HepG2 (cell line): ENCODE results near the gene RFC2. TPM values are rescaled to one million over a fixed set of nuclear protein-coding genes. Genes with fewer than 3 reads are reported as not detected.

Experiments
- ATAC-seq: fragments of 200-7000 bp; cut with Tn5 transposase; 3 replicates; pipeline ENCODE4 v1.9.1; 2020; ENCODE audit warnings: mild to moderate bottlenecking, moderate library complexity
- BruUV-seq: library from RNA; stranded (reverse); fragments of 400-500 nt; replicated peaks from 2 replicates; lab custom pipeline; 2021; lab: Mats Ljungman, UMichigan
- CTCF ChIA-PET: fragments of 300-600 bp; formaldehyde crosslinking; extraction: SDS; loops from one replicate; lab custom pipeline; 2021; ENCODE audit warnings: low total read pairs, inconsistent platforms, low intra/inter-chr PET ratio; lab: Yijun Ruan, JAX
- POLR2A ChIA-PET: fragments of 350-600 bp; sonication (Branson Sonifier 250); formaldehyde crosslinking; loops from one replicate; lab custom pipeline; 2020; ENCODE audit warnings: antibody characterized with exemption, inconsistent platforms; lab: Yijun Ruan, JAX
- DNase-seq: peaks from one replicate; pipeline ENCODE4 v3.0.0-alpha.2; 2015; ENCODE audit warnings: low spot score
- FAIRE-seq: peaks from 3 replicates; lab custom pipeline; 2011; peaks lifted over from hg19 to GRCh38; lab: Jason Lieb, UNC
- H2AFZ ChIP-seq: one replicate; pipeline ENCODE4 v1.6.1; 2011; ENCODE audit warnings: low read length, inconsistent platforms
- H3K27ac ChIP-seq: fragments of 300-600 bp; 3 replicates; pipeline ENCODE4 v1.8.0; 2011; ENCODE audit warnings: mixed run types, mild to moderate bottlenecking, mixed read lengths, low read length, inconsistent platforms; ENCODE audit not compliant: insufficient read depth; ENCODE audit errors: extremely low read length
- H3K27me3 ChIP-seq, 2 experiments: fragments of 200-600 bp in 1 of 2; 2 replicates in 1 of 2; 3 replicates in 1 of 2; pipeline versions ENCODE4 v1.6.0 to v1.8.0; 2011; ENCODE audit warnings: low read length in 2 of 2, mild to moderate bottlenecking in 2 of 2, moderate library complexity in 2 of 2, inconsistent platforms in 1 of 2; ENCODE audit not compliant: insufficient read depth in 2 of 2, control insufficient read depth in 1 of 2
- H3K36me3 ChIP-seq, 2 experiments: fragments of 200-600 bp in 1 of 2; replicated peaks in 1 of 2; 2 replicates in 1 of 2; 3 replicates in 1 of 2; pipeline versions ENCODE4 v1.5.1 to v1.8.0; 2011; ENCODE audit warnings: low read length in 2 of 2, inconsistent platforms in 1 of 2; ENCODE audit not compliant: insufficient read depth in 2 of 2, control insufficient read depth in 1 of 2
- H3K4me1 ChIP-seq: 2 replicates; pipeline ENCODE4 v1.5.1; 2012; ENCODE audit warnings: low read length, inconsistent platforms; ENCODE audit not compliant: insufficient read depth
- H3K4me2 ChIP-seq: 2 replicates; pipeline ENCODE4 v1.6.0; 2011; ENCODE audit warnings: low read depth, low read length, inconsistent platforms
- H3K4me3 ChIP-seq, 3 experiments: fragments of 200-600 bp in 1 of 3; sonication (generic), shearing (Covaris generic) in 1 of 3; replicated peaks in 1 of 3; 2 replicates each; pipeline ENCODE4 v1.5.1; 2011 to 2016; ENCODE audit warnings: low read length in 3 of 3, inconsistent platforms in 2 of 3, low read depth in 2 of 3, mild to moderate bottlenecking in 2 of 3, control low read depth in 1 of 3, mixed read lengths in 1 of 3; ENCODE audit not compliant: insufficient read depth in 1 of 3
- H3K79me2 ChIP-seq: one replicate; pipeline ENCODE4 v1.6.1; 2011; ENCODE audit warnings: low read length, inconsistent platforms; ENCODE audit not compliant: insufficient read depth
- H3K9ac ChIP-seq: 2 replicates; pipeline ENCODE4 v1.6.0; 2011; ENCODE audit warnings: mild to moderate bottlenecking, low read depth, low read length, inconsistent platforms; ENCODE audit not compliant: insufficient read depth
- H3K9me3 ChIP-seq: 2 replicates; pipeline ENCODE4 v1.5.1; 2012; ENCODE audit warnings: mild to moderate bottlenecking, low read length
- H4K20me1 ChIP-seq: 2 replicates; pipeline ENCODE4 v1.6.0; 2011; ENCODE audit warnings: inconsistent platforms, mild to moderate bottlenecking, low read length, moderate library complexity; ENCODE audit not compliant: insufficient read depth
- CREB1 ChIP-seq, 2 experiments: fragments of 450-650 bp in 1 of 2; IDR thresholded peaks; 2 replicates each; pipeline ENCODE4 v1.6.1; 2016 to 2017; ENCODE audit warnings: control low read depth in 1 of 2, mild to moderate bottlenecking in 1 of 2, missing compliant biosample characterization in 1 of 2, missing genetic modification characterization in 1 of 2
- FOXJ3 ChIP-seq: sonication (generic); formaldehyde crosslinking; IDR thresholded peaks from 2 replicates; pipeline ENCODE4 v1.4.0; 2020; ENCODE audit warnings: missing genetic modification reagents, mild to moderate bottlenecking, borderline replicate concordance
- HINFP ChIP-seq: sonication (generic); formaldehyde crosslinking; IDR thresholded peaks from 2 replicates; pipeline ENCODE4 v1.4.0; 2020; ENCODE audit warnings: low read depth, mild to moderate bottlenecking, missing genetic modification reagents
- KDM4B ChIP-seq: sonication (generic); formaldehyde crosslinking; IDR thresholded peaks from 2 replicates; pipeline ENCODE4 v1.4.0; 2020; ENCODE audit warnings: missing genetic modification reagents
- MIER2 ChIP-seq: IDR thresholded peaks from 2 replicates; pipeline ENCODE4 v1.6.1; 2016; ENCODE audit warnings: missing biosample characterization, missing genetic modification reagents
- MTA1 ChIP-seq: sonication (generic); formaldehyde crosslinking; IDR thresholded peaks from 2 replicates; pipeline ENCODE4 v1.4.0; 2020; ENCODE audit warnings: missing genetic modification reagents, mild to moderate bottlenecking, borderline replicate concordance
- NR3C1 ChIP-seq: sonication (generic); formaldehyde crosslinking; IDR thresholded peaks from 2 replicates; pipeline ENCODE4 v1.4.0; 2020; ENCODE audit warnings: missing genetic modification reagents
- ZFP36L1 ChIP-seq: sonication (generic); formaldehyde crosslinking; IDR thresholded peaks from 2 replicates; pipeline ENCODE4 v1.8.0; 2022; ENCODE audit warnings: mild to moderate bottlenecking, missing genetic modification reagents, moderate library complexity
- ZIK1 ChIP-seq: sonication (generic); formaldehyde crosslinking; IDR thresholded peaks from 2 replicates; pipeline ENCODE4 v1.5.0; 2020; ENCODE audit warnings: mild to moderate bottlenecking, low read depth, missing genetic modification reagents, borderline replicate concordance
- ZNF20 ChIP-seq: sonication (generic); formaldehyde crosslinking; IDR thresholded peaks from 2 replicates; pipeline ENCODE4 v1.4.0; 2020; ENCODE audit warnings: mild to moderate bottlenecking, moderate library complexity, missing genetic modification reagents
- ZNF232 ChIP-seq: sonication (generic); formaldehyde crosslinking; IDR thresholded peaks from 2 replicates; pipeline ENCODE4 v1.4.0; 2020; ENCODE audit warnings: missing genetic modification reagents, borderline replicate concordance
- ZNF367 ChIP-seq: sonication (generic); formaldehyde crosslinking; IDR thresholded peaks from 2 replicates; pipeline ENCODE4 v1.4.0; 2020; ENCODE audit warnings: missing genetic modification reagents, borderline replicate concordance
- ZNF407 ChIP-seq: sonication (generic); formaldehyde crosslinking; IDR thresholded peaks from one replicate; pipeline ENCODE4 v1.5.1; 2020; ENCODE audit warnings: mild to moderate bottlenecking, missing genetic modification reagents; ENCODE audit errors: not compliant biosample characterization
- ZNF747 ChIP-seq: sonication (generic); formaldehyde crosslinking; IDR thresholded peaks from 2 replicates; pipeline ENCODE4 v1.8.1; 2023; ENCODE audit warnings: missing genetic modification reagents, mild to moderate bottlenecking, borderline replicate concordance
- ZSCAN20 ChIP-seq: sonication (generic); formaldehyde crosslinking; IDR thresholded peaks from 2 replicates; pipeline ENCODE4 v1.4.0; 2020; ENCODE audit warnings: missing genetic modification reagents, mild to moderate bottlenecking, borderline replicate concordance
- WGBS: methylation state at CpG from one replicate; pipeline ENCODE4 v1.1.6; 2017; ENCODE audit warnings: low lambda C conversion rate; 5-methylcytosine and 5-hydroxymethylcytosine counted together
- in situ Hi-C: cut with HindIII; loops from 2 replicates; pipeline ENCODE4 v1.10.0; 2017; ENCODE audit warnings: low pct_unique_long_range_greater_than_20kb; ENCODE audit not compliant: extremely low pct_ligation_motif_present
- intact Hi-C: fragments of 100-400 bp; cut with micrococcal nuclease; formaldehyde crosslinking; loops from one replicate; pipeline ENCODE4 v1.10.0; 2022; ENCODE audit not compliant: unreplicated experiment
- polyA plus RNA-seq, 8 experiments: library from polyadenylated mRNA; depleted of rRNA in 3 of 8; stranded (reverse) in 7 of 8; unstranded in 1 of 8; fragments of >200 nt; fragmentation: Illumina TruSeq in 4 of 8; extraction: Trizol in 4 of 8; gene quantifications; 2 replicates each; pipeline versions ENCODE4 v1.2.1 to v1.2.3, GENCODE V29; 2011 to 2016; ENCODE audit warnings: low read depth in 4 of 8, missing spikeins in 1 of 8, mixed read lengths in 1 of 8; ENCODE audit not compliant: insufficient read depth in 1 of 8
- total RNA-seq, 5 experiments: library from RNA; depleted of rRNA; stranded (reverse); fragments of >200 nt; fragmentation: Illumina TruSeq; extraction: Trizol; gene quantifications; 2 replicates each; pipeline ENCODE4 v1.2.3, GENCODE V29; 2016; ENCODE audit warnings: low read depth in 1 of 5

RFC2 gene
- total and polyA plus RNA-seq, 2 of the 13 experiments (the other 11 are each of a cell fraction or from before 2014, with no cell fraction given), result 14.6 to 43.5 TPM

GRCh38 chr7:74230446-74231231 is 23.6 kb downstream of the RFC2 start:
- H3K27me3 ChIP-seq, result no peaks in the 10 kb centered on the region
- no peak overlapping the region for H3K27ac ChIP-seq
- no peaks in the 10 kb centered on the region for H3K4me1 ChIP-seq
- POLR2A ChIA-PET, result no interaction called here
- no peaks in the 10 kb centered on the region for H4K20me1 ChIP-seq
- intact Hi-C loops (no loop called here), in situ Hi-C loops (no loop called here)
- no peak overlapping the region for H3K4me2 ChIP-seq
- FAIRE-seq (no peak), ATAC-seq (no peak), DNase-seq (no peak)
- H3K36me3 ChIP-seq, result peaks cover 9 to 34% of the 10 kb centered on the region in 2 experiments; a peak in 4 of 5 replicates
- no peak overlapping the region for H2AFZ ChIP-seq
- WGBS, result 97% methylated on average over 15 of the region's 15 CpGs
- H3K79me2 ChIP-seq, result no peaks in the 10 kb centered on the region
- H3K9me3 ChIP-seq, result no peaks in the 10 kb centered on the region
- no peak overlapping the region for H3K4me3 ChIP-seq
- CTCF ChIA-PET, result no interaction called here
- H3K9ac ChIP-seq, result no peak overlapping the region
- no TSS peak for BruUV-seq
- no peak for TF ChIP-seq MIER2 (CRISPR knock-in tag)
- TF ChIP-seq ZSCAN20 (CRISPR knock-in tag), result no peak
- TF ChIP-seq ZNF20 (CRISPR knock-in tag), result no peak
- no peak for TF ChIP-seq NR3C1 (CRISPR knock-in tag)
- no peak for TF ChIP-seq ZNF367 (CRISPR knock-in tag)
- TF ChIP-seq ZNF232 (CRISPR knock-in tag), result no peak
- no peak for TF ChIP-seq ZFP36L1 (CRISPR knock-in tag)
- no peak for TF ChIP-seq CREB1 (IDR thresholded peaks at IDR 0.05)
- no peak for TF ChIP-seq CREB1 (CRISPR knock-in tag; IDR thresholded peaks at IDR 0.05)
- no peak for TF ChIP-seq ZNF407 (CRISPR knock-in tag)
- no peak for TF ChIP-seq FOXJ3 (CRISPR knock-in tag)
- no peak for TF ChIP-seq MTA1
- no peak for TF ChIP-seq HINFP (CRISPR knock-in tag)
- TF ChIP-seq KDM4B (CRISPR knock-in tag), result no peak
- TF ChIP-seq ZNF747 (CRISPR knock-in tag), result no peak
- TF ChIP-seq ZIK1 (CRISPR knock-in tag), result no peak
